ENCODE data around the gene CMKLR1.

CMKLR1 gene

DNA sequence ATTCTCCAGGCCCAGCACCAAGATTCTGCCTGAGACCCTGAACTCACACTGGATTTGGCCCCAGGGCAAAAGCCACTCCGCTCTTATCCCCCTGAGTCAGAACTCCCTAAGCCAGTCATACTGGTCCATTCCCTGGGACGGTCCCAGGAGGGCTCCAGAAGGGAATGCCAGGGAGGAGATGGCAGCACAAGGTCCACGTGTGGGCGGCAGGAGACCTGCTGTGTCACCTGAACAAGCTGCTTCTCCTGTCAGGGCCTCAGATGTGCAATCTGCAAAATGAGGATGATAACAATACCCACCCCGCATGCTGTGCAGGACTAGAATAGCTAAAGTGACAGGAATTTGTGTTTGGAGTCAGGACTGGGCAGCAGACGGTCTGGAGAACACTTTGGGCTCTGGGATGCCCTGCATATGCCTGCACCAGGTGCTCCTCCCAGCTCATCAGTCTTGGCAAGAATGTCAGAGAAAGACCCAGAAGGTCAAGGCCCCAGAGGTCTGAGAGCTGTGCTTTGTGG, 40.3 kb downstream of the CMKLR1 start:
- no peak for DNase-seq (ENCODE audit: low read depth)

DNA sequence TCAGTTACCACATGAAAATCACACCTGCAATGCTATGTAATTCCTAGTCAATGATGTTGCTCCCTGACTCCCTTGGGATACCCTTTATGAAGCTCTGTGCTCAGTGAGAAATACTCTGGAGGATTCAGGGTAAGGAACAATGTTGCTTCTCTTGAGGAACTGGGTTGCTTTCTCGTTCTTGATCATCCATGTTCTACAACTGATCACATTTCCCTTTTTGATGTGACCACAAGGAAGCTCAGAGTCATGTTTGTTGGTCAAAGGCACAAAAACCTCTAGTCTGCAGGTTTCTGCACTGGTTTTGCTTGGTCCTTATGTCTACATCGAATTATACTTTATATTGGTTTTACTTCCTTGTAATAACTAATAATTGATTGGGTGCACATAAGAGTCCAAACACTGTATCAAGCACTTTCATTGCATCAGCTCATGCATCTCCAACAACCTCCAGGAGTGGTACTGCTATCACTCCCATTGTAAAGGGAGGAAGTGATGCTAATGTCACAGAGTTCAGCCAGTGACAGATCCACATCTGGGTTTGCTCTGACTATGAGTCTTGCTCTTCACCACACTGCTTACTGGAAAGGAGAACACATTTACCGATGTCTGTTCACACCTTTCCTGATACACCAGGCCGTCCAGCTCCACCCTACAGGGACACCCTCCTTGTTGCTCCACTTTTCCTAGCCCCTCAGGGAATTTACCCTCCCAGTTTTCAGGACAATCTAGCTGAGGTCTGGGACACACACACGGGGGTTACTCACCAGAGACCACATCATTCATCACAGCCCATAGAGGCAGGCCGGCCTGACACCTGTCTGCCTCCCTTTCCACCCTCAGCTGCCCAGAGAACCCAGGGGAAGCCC, 41.0 kb downstream of the CMKLR1 start:
- DNase-seq (ENCODE audit: low read depth) = no peak

DNA sequence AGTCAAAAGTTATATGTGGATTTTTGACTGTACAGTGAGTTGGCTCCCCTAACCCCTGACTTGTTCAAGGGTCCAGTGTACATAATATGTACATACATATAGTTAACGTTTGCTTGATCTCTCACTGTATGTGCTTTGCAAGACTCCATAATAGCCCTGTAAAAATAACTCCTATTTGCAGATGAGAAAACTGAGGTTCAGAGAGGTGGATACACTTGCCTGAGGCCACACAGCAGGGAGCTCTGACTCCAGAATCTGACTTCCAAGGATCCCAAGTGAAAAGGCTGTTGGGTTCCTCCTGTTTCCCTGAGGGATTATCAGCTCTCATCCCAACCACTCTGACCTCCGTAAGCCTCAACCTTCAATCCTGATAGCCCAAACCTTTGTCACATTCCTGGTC, 41.7 kb downstream of the CMKLR1 start:
- no peak for DNase-seq (ENCODE audit: low read depth)

DNA sequence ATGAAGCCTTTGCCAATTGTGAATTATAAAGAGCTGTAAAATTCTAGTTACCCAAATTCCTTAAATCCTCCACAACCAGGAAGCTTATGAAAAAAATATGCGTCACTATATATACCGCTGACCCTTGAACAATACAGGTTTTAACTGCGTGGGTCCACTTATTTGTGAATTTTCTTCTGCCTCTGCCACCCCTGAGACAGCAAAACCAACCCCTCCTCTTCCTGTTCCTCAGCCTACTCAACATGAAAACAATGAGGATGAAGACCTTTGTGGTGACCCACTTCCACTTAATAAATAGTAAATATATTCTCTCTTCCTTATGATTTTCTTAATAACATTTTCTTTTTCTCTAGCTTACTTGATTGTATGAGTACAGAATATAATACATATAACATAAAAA, 42.2 kb downstream of the CMKLR1 start:
- DNase-seq (ENCODE audit: low read depth) = no peak

DNA sequence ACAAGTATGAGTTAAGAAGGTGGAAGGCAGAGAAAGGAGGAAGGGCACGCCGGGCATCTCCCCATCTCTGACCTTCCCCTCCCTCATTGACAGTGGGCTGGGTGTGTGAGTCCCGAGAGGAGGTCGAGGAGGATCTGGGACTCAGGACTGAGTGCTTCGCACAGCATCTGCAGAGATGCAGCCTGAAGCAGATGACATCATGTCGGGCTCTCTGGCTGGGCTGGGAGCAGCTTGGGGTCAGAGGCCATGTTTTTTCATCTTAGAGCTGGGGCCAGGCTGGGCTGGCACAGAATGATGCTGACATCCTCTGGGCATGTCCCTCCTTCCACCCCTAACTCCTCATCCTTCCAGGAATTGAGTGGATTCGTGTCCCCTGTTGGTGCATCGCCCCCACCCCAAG, 43.5 kb downstream of the CMKLR1 start:
- DNase-seq (ENCODE audit: low read depth) = no peak

GRCh38 chr12:108289350-108290161, 49.6 kb downstream of the CMKLR1 start:
- DNase-seq (ENCODE audit: low read depth) = no peak

- no peak for DNase-seq (ENCODE audit: low read depth)
These were observed 51.9 kb downstream of the CMKLR1 start for GRCh38 chr12:108287227-108287626.

DNA sequence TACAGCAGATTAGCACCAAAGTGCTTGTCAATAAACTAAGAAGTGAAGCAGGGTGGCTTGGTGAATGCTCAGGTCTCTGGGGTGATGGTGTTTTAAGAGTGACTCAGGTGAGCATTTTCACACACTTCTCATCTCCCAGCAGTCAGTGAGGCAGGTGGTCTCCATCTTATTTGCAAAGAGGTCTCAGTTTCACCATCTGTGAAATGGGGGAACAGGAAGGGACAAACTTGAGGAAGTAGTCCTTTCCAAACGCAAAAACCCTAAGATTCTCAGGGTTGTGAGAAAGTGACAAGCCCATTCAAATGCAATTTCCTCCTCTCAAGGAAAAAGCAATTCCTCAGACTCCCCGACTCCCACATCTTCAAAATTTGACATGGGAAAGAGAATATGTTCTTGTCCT, 54.1 kb downstream of the CMKLR1 start:
- DNase-seq (ENCODE audit: low read depth) = no peak

- DNase-seq (ENCODE audit: low read depth) = no peak
These were observed 54.9 kb downstream of the CMKLR1 start for GRCh38 chr12:108284163-108284562.

DNA sequence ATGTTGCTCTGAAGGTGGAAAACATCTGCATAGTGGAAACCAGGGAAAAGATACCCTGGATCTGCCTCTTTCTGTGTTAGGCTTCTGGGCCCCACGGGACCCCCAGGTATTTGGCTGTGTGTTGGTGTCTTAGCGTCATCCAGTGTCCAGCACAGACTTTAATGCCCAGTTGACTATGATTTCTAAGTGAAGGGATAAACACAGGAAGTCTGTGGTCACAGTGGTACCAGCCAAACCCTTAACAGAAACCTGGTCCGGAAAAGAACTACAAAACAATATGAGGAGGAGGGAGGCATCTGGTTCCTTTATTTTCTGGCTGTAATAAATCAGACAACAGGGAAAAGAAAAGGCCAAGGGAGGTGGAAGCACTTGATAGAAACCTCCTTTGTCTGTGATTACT, 56.4 kb downstream of the CMKLR1 start:
- no peak for DNase-seq (ENCODE audit: low read depth)

DNA sequence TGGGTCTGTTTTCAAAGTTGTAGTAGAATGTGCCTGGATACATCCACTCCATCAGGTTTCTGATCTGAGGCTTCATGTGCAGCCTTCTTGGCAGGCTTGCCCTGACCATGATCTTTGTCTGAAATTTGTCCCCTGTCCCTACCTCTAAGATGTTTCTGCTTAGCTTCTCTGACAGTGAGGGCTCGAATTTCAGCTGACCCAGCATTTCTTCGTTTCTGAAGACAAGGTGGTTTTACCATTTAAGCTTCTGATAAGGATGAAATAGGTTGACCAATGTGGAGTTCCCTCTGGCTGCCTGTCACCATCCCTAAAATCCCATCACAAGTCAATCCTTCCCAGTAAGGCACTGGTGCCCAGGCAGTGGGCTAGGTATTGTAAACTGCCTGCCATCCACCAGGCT, 57.0 kb downstream of the CMKLR1 start:
- DNase-seq (ENCODE audit: low read depth) = no peak

GRCh38 chr12:108277613-108278012, 61.5 kb downstream of the CMKLR1 start:
- no peak for DNase-seq (ENCODE audit: low read depth)

DNA sequence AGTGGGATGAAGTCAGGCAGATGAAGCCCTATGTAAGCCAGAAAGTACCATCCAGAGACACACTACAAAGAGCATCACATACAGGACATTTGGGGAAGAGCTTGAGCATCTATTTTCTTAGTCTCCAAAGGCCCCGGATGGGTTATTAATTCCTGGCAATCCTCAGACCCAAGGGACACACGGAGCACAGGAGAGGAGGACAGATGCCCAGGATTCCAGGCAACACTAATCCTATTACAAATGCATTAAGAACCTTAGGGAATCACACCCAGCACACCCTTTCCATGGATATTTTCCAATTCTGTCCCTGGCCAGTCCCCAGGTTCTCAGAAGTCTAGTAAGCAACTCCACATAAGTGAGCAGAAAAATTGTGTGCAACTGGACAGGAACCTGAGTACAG, 65.9 kb downstream of the CMKLR1 start:
- no peak for DNase-seq (ENCODE audit: low read depth)

DNA sequence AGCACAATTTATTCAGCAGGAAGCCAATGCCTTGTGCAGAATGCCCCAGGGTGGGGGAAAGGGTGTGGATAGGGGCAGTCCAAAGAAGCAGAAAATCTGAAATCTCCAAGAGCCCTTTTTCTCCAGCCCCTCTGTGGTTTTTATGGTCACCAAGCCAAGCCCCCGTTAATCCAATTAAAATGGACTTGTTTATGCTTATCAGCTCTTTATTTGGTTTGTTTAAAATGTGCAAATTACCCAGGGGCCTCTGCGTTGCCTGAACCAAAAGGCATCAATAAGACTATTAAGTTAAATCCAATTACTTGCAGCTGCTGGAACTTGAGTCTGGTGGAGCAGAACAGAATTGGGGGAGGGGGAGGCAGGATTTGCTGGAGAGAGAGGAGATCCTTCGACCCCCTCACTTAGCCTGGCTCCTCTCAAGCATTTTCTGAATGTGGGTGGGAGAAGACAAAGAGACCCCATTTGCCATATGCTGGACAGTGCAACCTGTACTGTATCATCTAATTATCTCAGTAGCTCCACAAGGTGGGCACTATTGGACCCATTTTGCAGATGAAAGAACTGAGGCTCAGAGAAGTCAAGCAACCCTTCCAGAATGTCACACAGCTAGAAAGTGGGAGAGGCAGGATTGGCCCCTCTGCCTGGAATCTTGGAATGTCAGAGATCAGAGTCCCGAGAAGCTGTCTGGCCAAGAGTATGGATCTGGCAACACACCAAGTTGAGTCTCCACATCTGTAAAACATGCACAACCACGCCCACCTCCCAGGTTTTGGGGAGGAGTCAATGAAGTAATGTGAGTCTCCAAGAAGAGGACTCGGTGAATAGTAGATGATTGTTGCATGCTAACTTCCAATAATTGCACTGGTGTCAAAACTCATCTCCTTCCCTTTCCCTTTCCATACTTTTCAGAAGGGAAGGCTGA, 66.9 kb downstream of the CMKLR1 start:
- DNase-seq (ENCODE audit: low read depth) = no peak

- no peak for DNase-seq (ENCODE audit: low read depth)
These were observed 68.3 kb downstream of the CMKLR1 start for GRCh38 chr12:108270849-108271143.

DNA sequence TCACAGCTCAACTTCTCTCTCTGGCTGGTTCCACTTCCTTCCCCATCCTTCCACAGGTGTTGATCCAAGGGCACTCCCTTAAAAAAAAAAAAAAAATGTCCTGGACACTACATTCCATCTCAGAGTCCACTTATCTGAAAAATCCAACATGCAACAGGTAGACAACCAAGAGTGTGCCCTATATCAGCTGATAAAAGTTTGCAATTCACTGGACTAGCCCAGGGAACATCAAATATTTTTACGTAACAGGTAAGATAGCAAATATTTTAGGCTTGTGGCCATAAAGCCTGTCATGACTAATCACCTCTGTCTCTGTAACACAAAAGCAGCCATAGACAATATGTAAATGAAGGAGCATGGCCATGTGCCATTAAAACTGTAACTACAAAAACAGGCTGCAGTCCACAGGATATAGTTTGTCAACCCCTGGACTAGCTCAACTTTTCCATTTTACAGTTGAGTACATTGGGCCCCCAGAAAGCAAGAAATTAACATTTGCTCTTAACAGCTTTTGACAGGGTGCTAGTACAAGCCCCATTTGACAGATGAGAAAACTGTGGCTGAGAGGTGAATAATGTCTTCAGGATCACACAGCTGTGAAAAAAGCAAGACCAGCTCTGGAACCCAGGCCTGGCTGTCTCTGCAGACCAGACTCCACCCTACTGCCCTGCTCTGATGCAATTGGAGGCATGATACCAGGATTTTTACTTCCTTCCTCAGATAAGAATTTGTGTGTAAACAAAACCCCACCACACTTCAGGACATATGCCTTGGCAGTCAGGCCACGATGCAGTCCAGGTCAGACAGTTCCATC, 68.9 kb downstream of the CMKLR1 start:
- no peak for DNase-seq (ENCODE audit: low read depth)

DNA sequence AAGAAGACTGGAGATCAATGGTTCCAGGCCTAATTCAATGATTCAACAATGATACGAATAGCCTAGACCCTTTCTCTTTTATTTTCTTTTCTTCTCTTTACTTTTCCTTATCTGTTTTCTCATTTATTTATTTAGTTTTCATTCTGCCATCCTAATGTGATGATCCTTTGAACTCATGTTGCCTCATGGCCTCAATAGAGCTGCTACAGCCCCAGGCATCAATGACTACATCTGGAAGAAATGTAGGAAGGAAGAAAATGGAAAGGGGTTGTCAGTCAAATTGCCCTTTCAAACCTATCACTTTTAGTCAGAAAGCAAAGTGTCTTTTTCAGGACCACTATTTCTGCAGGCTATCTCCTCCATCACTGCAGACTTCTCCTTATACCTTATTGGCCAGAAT, 69.9 kb downstream of the CMKLR1 start:
- DNase-seq (ENCODE audit: low read depth) = no peak

DNA sequence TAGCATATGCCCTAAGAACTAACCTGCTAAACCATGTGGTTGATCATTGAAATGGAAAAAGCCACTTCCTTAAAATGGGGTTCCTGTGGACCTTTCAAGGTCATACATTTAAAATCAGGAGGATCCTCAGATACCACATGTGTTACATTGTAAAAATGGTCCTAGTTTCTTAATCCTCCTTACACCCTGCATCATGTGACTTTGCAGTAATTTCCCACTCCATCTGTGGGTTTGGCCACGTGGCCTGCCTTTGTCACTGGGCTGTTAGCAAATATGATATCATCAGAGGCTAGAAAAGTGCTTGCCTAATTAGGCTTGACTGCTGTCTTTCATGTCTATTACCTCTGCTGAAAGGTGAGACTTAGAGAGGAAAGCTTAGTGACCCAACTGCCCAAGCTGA, 70.7 kb downstream of the CMKLR1 start:
- DNase-seq (ENCODE audit: low read depth) = no peak

DNA sequence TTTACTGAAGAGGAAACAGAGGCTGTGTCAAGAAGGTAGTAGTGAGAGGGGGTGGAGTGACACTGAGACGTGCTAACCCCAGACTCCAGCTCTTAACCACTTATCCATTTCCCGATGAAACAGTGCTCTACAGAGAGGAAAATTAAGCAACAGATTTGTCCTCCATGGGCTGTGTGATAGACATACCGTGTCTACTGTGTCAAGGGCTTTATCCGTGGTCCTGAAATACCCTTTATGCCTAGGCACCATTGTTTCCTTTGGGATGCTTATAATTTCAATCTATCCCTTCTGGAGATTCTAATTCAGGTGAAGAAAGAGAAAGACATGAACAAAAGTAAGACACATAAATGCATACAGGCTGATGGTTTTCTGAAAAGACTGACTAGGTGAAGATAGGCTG, 71.7 kb downstream of the CMKLR1 start:
- no peak for DNase-seq (ENCODE audit: low read depth)

DNA sequence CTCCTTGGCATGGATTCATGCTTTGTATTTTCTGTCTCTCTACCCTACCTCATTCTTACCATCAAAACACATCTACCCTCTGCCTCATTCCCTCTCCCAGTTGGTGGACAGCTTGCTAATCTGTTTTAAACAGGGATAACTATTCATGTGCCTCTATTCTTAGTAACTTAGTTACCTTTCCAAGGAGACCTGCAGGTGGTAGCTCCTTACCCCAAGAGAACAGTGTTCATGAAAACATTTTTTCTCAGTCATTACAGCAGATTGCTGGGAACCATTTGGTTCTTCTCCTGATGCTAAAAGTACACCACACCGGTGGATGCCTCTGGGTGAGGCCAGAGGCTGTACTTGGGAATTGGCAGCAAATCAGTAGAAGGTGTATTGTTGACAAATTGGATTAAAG, 73.0 kb downstream of the CMKLR1 start:
- no peak for DNase-seq (ENCODE audit: low read depth)

DNA sequence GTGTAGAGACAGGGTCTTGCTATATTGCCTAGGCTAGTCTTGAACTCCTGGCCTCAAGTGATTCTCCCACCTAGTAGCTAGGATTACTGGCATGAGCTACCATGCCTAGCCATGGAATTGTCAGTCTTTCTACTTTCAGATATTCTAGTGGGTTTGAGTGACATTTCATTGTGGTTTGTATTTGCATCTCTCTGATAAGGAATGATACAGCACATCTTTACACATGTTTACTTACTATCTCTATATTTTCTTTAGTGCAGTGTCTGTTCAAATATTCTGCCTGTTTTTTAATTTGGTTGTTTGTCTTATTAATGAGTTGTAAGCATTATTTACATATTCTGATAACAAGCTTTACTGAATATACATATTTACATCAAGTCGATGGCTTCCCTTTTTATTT, 73.6 kb downstream of the CMKLR1 start:
- no peak for DNase-seq (ENCODE audit: low read depth)
